ENCODE measurements around the gene CPT1A.

DNA sequence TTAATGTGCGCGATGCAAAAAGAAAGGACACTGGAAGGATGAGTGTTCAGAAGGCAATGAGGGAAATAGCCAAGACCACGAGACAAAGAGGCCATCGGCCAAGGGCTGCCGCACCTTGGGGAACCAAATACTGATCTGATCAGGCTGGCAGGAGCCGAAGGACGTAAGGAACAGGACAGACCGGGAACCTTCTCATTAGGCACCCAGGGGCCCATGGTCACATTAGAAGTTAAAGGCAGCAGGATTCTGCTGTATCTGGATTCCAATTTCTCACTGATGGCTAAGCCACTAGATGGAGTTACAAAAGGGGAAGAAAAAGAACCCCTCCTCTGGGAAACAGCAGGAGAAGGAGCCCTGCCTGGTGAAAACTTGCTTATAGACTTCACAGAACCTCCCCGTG lies 28.8 kb upstream of the CPT1A start:
- no peak for TF ChIP-seq CTCF (IDR thresholded peaks at IDR 0.05; ENCODE audit: insufficient read depth, low read length, poor library complexity, severe bottlenecking)
- no peak for TF ChIP-seq EZH2phosphoT487 (conservative IDR thresholded peaks at IDR 0.05; ENCODE audit: low read length)
